IPS-11a (cell line): Measurements from ENCODE around the gene TAMALIN.
A peak's percentile ranks its signal among the peaks of the same experiment; 100 is the strongest.

Experiments used
- H3K4me3 ChIP-seq: one replicate; pipeline ENCODE4 v1.5.1; 2013; ENCODE audit warnings: low read depth, low read length, control low read depth

Gene TAMALIN

GRCh38 chr12:52035190-52035589 is 28.4 kb downstream of the TAMALIN start:
- no peak overlapping the region for H3K4me3 ChIP-seq

- H3K4me3 ChIP-seq = no peak overlapping the region
Observed at GRCh38 chr12:52035926-52036325, 29.2 kb downstream of the TAMALIN start.

- H3K4me3 ChIP-seq = peak overlapping the region; percentile 14
Observed at GRCh38 chr12:52036587-52037171, 29.9 kb downstream of the TAMALIN start.

- peak overlapping the region; percentile 72 for H3K4me3 ChIP-seq
Observed at GRCh38 chr12:52037248-52037861, 30.6 kb downstream of the TAMALIN start.

DNA sequence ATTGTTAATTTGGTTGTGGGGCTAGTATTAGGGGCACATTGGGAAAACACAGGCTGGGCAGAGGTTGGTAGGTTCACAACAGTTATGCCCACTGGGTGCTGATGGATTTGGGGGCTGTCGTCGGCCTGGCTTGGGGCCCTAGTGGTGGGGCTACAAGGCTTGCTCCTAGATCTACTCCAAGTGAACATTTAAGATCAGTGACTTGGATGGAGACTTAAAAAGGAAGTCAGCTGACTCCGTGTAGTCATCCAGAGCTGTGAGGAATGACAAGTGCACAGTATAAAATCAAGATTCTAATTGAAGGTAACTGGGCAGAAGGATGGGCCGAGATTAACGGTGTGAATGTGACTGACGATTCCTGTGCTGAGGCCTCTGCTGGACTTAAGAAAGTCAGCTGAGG is 31.7 kb downstream of the TAMALIN start:
- no peak overlapping the region for H3K4me3 ChIP-seq

DNA sequence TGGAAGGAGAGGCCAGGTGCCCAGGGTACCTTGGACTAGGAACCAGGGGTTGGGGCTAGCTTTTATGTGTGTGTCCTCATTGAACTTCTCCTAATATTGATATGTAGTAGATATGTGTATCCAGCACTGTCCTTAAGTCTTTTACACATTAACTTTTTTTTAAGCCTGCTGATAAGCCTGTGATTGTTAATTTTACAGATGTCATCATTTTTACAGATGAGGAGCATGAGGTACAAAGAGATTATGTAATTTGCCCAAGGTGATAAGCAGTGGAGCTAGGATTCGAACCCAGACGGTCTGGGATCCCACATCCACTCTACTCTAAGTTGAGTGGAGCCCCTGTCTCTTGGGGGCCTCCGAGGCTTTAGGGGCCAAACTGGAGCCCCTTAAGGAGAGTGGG is 34.3 kb downstream of the TAMALIN start:
- H3K4me3 ChIP-seq = no peak overlapping the region

DNA sequence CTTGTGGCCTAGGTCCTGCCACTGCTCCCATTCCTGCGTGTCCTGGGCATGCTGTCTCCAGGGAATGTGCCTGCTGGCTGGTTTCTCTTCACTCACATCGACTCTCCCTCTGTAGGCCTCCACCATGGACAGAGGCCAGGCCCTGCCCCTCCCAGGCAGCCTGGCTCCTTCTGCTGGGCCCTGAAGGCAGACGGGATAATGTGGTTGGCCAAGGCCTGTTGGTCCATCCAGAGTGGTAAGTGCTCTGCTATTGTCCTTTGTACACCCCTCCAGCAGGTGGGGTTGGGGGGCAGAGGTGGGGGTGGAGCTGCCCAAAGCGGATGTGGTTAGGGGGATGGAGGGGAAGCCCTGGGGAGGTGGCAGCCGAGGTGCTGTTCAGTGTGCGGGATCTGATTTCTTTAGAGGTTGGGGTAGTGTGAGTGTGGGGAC is 35.0 kb downstream of the TAMALIN start:
- H3K4me3 ChIP-seq = no peak overlapping the region

GRCh38 chr12:52042706-52043385 is 36.1 kb downstream of the TAMALIN start:
- H3K4me3 ChIP-seq = no peak overlapping the region

DNA sequence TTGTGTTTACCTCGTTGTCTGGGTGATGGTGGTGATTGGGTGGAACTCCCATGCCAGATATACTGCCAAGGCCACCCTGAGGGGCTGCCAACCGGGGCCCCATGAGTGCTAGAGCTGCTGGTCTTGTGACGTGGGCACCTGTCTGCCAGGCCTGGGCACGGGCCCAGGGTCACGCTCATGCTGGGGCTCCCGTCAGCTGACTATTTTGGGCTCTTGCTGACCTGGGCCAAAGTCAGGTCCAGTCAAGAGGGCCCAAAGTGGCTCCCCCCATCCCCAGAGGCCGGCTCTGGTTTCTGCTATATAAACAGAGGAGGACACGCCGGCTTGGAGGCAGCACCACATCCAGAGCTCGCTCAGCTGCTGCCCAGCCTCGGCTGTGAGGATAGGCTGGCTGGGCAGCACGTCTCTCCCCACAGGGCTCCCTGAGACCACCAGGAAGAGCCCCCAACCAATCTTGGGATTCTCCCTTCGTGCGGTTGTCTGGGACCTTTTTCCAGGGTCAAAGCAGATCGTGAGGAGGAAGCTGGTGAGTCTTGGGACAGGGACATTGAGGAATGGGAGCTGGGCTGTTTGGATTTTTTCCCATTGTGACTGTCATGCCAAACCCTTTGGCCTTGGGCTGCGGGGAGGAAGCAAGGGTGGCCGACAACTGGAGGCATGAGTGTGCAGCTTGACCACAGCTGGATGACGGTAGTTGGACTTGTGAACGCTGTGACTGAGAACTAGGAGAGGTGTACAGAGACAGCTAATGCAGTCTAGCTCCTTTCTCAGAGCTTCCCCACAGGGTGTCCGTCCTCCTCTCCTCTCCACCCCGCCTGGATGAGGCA is 36.9 kb downstream of the TAMALIN start:
- H3K4me3 ChIP-seq = no peak overlapping the region

GRCh38 chr12:52044292-52044983 is 37.7 kb downstream of the TAMALIN start:
- no peak overlapping the region for H3K4me3 ChIP-seq

DNA sequence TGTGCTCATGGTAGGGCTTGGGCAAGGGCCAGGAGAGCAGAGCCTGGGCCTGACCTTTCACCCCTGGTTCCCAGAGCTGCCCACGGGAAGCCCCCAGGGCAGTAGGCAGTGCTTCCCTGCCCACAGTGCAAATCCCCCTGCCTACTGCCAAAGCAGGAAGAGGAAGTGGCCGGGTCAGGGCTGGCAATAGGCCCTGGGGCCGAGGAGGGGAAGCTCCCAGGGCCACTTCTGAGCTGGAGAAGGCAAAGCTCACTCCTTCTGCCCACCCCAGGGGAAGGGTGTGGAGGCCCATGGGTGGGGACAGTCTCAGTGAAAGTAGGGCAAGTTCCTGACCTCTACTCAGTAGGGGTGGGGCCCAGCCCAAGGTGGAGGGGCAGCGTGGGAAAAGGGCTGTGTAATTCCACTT is 39.1 kb downstream of the TAMALIN start:
- no peak overlapping the region for H3K4me3 ChIP-seq

GRCh38 chr12:52046859-52047258 is 40.1 kb downstream of the TAMALIN start:
- no peak overlapping the region for H3K4me3 ChIP-seq

DNA sequence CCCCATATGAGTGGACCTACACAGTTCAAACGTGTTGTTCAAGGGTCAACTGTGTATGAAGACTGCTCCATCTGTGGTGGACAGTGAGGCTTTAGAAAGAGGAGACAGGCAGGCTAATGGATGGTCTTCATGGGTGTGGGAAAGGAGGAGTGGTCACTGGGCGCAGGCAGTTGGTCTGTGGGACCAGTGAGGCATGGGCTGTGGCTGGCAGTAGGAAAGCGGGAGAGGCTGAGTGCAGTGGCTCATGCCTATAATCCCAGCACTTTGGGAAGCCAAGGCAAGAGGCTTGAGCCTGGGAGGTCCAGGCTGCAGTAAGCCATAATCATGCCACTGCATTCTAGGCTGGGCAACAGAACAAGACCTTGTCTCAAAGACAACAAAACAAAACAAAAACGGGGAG is 42.5 kb downstream of the TAMALIN start:
- no peak overlapping the region for H3K4me3 ChIP-seq

DNA sequence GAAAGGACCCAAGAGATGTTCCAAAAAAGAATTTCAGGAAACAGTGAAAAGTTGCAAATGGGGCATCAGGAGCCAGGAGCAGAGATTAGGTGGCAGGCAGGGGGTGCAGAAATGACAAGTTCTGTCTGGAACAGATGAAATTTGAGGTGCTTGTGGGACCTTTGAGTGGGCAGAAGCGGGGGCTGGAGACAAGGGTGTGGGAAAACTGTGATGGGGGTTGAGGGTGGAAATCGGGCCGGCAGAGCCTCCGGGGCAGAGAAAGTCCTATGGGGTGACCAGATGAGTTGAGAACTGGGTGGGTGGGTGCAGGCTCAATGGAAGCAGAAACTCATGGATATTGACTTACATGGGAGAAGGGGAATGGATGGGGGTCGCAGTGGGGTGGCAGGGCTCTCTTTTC is 42.9 kb downstream of the TAMALIN start:
- no peak overlapping the region for H3K4me3 ChIP-seq

DNA sequence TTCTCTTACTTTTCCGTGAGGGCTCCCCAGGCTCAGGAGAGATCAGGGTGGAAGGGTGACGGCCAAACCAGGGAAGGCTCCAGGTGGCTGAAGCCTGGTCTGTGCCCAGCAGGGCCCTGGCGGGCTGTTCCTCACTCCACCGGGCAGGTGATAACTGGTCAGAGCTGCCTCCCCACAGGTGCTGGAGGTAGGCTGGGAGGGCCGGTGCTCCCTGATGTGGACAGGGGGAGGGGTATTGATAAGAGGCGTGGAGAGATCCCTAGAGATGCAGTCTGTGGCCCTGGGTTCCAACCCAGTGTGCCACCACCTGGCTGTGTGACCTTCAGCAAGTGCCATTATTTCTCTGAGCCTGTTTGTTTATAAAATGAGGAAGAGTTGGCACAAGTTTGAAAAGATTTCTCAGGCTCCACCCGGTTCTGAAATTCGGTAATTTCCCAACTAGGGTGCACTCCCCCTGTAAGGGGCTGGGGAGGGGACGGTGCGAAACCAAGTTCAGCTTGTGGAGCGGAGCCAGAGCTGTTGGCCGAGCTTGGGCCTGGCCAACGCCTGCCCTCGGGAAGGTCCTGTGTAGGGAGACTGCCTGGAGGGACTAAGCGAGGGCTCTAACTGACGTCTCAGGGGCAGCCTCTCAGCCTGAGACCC is 43.5 kb downstream of the TAMALIN start:
- peak overlapping the region; percentile 53 for H3K4me3 ChIP-seq

DNA sequence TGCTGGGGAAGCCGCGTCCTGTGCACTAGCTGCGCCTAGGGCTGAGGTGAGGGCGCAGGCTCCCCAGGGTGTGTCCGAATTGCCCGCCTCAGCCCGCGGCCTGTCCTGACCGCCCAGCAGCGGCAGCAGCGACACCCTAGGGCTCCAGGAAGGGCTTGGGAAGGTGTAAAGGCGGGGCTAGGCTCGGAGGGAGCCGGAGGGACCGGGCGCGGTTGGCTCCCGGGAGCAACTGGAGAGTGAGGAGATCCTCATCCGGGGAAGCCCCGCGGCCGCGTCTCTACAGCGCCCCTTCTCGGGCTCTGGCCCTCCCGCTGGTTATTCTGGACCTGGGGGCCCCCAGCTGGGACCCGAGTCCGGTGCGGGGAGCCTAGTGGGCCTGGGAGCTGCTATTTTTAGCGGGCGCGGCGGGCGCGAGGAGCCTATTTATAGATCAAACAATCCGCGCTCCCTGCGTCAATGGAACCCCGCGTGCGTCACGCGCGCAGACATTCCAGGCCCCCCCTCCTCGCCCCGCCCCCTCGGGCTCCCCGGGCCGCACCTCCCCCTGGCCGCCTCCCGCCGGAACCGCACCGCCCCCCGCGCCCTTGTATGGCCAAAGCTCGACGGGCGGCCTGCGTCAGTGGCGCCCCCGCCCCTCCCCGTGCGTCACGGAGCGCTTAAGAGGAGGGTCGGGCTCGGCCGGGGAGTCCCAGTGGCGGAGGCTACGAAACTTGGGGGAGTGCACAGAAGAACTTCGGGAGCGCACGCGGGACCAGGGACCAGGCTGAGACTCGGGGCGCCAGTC is 44.2 kb downstream of the TAMALIN start, which contains the start of gene NR4A1:
Gene NR4A1, plus strand, starts transcription at position 685 of the 784 bp plus-strand sequence. CDS start 2,887 bp downstream, outside the sequence.
- peak within 1 kb of the TSS; percentile 53 for H3K4me3 ChIP-seq

DNA sequence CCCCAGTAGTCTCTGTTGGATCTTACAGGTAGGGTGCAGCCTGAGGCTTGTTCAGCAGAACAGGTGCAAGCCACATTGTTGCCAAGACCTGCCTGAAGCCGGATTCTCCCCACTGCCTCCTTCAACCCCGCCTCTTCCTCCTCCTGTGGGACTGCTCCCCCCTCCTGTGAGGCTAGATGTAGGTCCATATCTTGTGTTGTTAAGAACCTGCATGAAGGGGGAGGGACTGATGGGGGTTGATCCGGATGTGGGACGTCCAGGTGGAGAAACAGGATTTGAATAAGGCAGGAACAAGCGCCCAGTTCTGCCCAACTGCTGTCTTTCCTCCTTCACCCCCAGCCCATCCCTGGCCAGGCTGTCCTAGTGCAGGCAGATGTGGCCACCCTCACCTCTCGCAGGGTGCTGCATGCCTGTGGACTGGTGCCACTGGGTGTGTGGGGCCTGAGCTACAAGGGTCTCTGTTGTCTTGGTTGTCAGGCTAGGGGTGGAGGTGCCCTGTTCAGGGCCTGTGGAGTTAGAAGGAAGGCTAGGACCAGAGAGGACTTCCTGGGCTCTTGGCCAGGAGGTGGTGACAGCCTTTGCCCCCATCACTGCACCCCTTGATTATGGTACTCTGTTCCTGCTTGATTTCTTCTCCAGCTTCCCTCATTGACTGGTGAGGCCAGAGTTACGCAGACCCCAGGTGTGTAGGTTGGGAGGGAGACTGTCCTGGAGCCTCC is 45.9 kb downstream of the TAMALIN start:
- no peak overlapping the region for H3K4me3 ChIP-seq

GRCh38 chr12:52053536-52054209 is 46.9 kb downstream of the TAMALIN start:
- H3K4me3 ChIP-seq = no peak overlapping the region
